WERI-Rb-1 (cell line): Measurements from ENCODE around the gene NR0B1.

Experiments used
- DNase-seq: peaks from one replicate; pipeline ENCODE4 v3.0.0-alpha.2; 2020
- H3K27ac ChIP-seq: fragments of 250-450 bp; sonication (Bioruptor Pico); 2 replicates; pipeline ENCODE4 v1.5.1; 2020; ENCODE audit warnings: mild to moderate bottlenecking, moderate library complexity
- H3K27me3 ChIP-seq: fragments of 250-450 bp; sonication (Bioruptor Pico); 2 replicates; pipeline ENCODE4 v1.5.1; 2021; ENCODE audit warnings: mild to moderate bottlenecking, low read depth, moderate library complexity; ENCODE audit not compliant: insufficient read depth, severe bottlenecking
- H3K36me3 ChIP-seq: fragments of 250-450 bp; sonication (Bioruptor Pico); 2 replicates; pipeline ENCODE4 v1.5.1; 2020; ENCODE audit warnings: mild to moderate bottlenecking, moderate library complexity
- H3K4me3 ChIP-seq: 2 replicates; pipeline ENCODE4 v1.5.1; 2011; ENCODE audit warnings: low read depth, mild to moderate bottlenecking, control low read depth, low read length
- H3K9me3 ChIP-seq: fragments of 250-450 bp; sonication (Bioruptor Pico); 2 replicates; pipeline ENCODE4 v1.5.1; 2021; ENCODE audit warnings: mild to moderate bottlenecking, moderate library complexity; ENCODE audit not compliant: severe bottlenecking
- CTCF ChIP-seq: IDR thresholded peaks from 2 replicates; pipeline ENCODE4 v1.5.1; 2011; ENCODE audit warnings: low read depth, mild to moderate bottlenecking, control low read depth, inconsistent platforms, low read length

The NR0B1 gene

GRCh38 chrX:30296408-30297254 lies 12.6 kb downstream of the NR0B1 start:
- Histone ChIP-seq H3K27me3 (peaks cover 13% of the 10 kb centered on the region), H3K4me3 (no peak overlapping the region), H3K27ac (no peak overlapping the region), H3K9me3 (no peaks in the 10 kb centered on the region), H3K36me3 (no peaks in the 10 kb centered on the region)
- TF ChIP-seq CTCF: no peak
- no peak for DNase-seq

- Histone ChIP-seq H3K36me3 (no peaks in the 10 kb centered on the region), H3K9me3 (no peaks in the 10 kb centered on the region), H3K27me3 (no peaks in the 10 kb centered on the region), H3K27ac (no peak overlapping the region), H3K4me3 (no peak overlapping the region)
- no peak for DNase-seq
- no peak for TF ChIP-seq CTCF
These were observed 25.6 kb downstream of the NR0B1 start for GRCh38 chrX:30283456-30284200.

- Histone ChIP-seq H3K36me3 (no peaks in the 10 kb centered on the region), H3K27me3 (no peaks in the 10 kb centered on the region), H3K4me3 (no peak overlapping the region), H3K27ac (no peak overlapping the region), H3K9me3 (no peaks in the 10 kb centered on the region)
- no peak for TF ChIP-seq CTCF
- DNase-seq: no peak
These were observed 26.7 kb downstream of the NR0B1 start for GRCh38 chrX:30282527-30282926.

- no peak overlapping the region for H3K27ac ChIP-seq
- H3K9me3 ChIP-seq: no peaks in the 10 kb centered on the region
- H3K27me3 ChIP-seq: no peaks in the 10 kb centered on the region
- no peak for DNase-seq
- no peak overlapping the region for H3K4me3 ChIP-seq
- TF ChIP-seq CTCF: no peak
- H3K36me3 ChIP-seq: no peaks in the 10 kb centered on the region
These were observed 28.8 kb downstream of the NR0B1 start for GRCh38 chrX:30280428-30280827.

GRCh38 chrX:30278365-30278764 lies 30.8 kb downstream of the NR0B1 start:
- Histone ChIP-seq H3K36me3 (no peaks in the 10 kb centered on the region), H3K9me3 (no peaks in the 10 kb centered on the region), H3K27ac (no peak overlapping the region), H3K4me3 (no peak overlapping the region), H3K27me3 (peaks cover 5% of the 10 kb centered on the region)
- no peak for DNase-seq
- TF ChIP-seq CTCF: no peak
